A673 (cell line): Measurements from ENCODE around the gene EHHADH.

ENCODE experiments used
- EZH2 ChIP-seq: fragments of 200-600 bp; sonication (generic); IDR thresholded peaks from 2 replicates; pipeline ENCODE4 v1.6.1; 2017; ENCODE audit warnings: borderline replicate concordance, low read depth, mild to moderate bottlenecking, mixed read lengths, antibody characterized with exemption, low read length; ENCODE audit not compliant: poor library complexity, severe bottlenecking
- TF ChIP-seq, protein P1 (sequence below): fragments of 300-800, 200-600 bp; sonication (generic); conservative IDR thresholded peaks from 2 replicates; pipeline ENCODE4 v1.5.1; 2017; ENCODE audit warnings: low read depth, mild to moderate bottlenecking, antibody characterized with exemption, low read length, moderate library complexity, mixed read lengths

DNA sequence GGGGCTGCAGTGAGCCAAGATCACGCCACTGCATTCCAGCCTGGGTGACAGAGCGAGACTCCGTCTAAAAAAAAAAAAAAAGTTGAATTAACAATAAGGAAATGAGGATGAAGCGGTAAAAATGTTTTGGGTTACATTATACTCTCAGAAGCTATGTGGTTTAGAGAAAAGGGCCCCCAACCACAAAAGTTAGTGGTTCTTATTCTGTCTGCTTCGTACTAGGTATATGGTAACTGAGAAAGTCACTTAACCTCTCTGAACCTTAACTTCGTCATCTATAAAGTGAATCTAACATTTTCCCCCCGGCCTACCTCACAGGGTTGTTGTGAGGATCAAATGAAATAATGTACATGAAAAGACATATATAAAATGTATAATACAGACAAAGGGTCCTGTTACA is 38.4 kb upstream of the EHHADH start:
- no peak for TF ChIP-seq EZH2
- TF ChIP-seq, protein P1, sequence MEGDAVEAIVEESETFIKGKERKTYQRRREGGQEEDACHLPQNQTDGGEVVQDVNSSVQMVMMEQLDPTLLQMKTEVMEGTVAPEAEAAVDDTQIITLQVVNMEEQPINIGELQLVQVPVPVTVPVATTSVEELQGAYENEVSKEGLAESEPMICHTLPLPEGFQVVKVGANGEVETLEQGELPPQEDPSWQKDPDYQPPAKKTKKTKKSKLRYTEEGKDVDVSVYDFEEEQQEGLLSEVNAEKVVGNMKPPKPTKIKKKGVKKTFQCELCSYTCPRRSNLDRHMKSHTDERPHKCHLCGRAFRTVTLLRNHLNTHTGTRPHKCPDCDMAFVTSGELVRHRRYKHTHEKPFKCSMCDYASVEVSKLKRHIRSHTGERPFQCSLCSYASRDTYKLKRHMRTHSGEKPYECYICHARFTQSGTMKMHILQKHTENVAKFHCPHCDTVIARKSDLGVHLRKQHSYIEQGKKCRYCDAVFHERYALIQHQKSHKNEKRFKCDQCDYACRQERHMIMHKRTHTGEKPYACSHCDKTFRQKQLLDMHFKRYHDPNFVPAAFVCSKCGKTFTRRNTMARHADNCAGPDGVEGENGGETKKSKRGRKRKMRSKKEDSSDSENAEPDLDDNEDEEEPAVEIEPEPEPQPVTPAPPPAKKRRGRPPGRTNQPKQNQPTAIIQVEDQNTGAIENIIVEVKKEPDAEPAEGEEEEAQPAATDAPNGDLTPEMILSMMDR, result no peak
